Central memory CD8-positive, alpha-beta T cell (primary cell): ENCODE measurements around the gene NT5M.
A peak's percentile ranks its signal among the peaks of the same experiment; 100 is the strongest.

Experiments
- ATAC-seq: fragments of 150-1000 bp; cut with Tn5 transposase; replicated peaks from 2 replicates; pipeline ENCODE4 v1.10.0; 2022; ENCODE audit warnings: mild to moderate bottlenecking, moderate FRiP score, moderate number of reproducible peaks; ENCODE audit not compliant: poor library complexity, severe bottlenecking; ENCODE audit errors: extremely low read depth
- DNase-seq, 2 donors: peaks; one replicate each; pipeline ENCODE4 v3.0.0; 2021; ENCODE audit warnings: low spot score in 2 of 2
- H3K27ac Mint-ChIP-seq: one replicate; pipeline ENCODE4 v1.8.0; 2022; ENCODE audit warnings: low read depth, mild to moderate bottlenecking, moderate library complexity, mixed read lengths
- H3K27me3 Mint-ChIP-seq: one replicate; pipeline ENCODE4 v1.8.0; 2022; ENCODE audit warnings: mixed read lengths
- H3K36me3 Mint-ChIP-seq: one replicate; pipeline ENCODE4 v1.8.0; 2022; ENCODE audit warnings: mild to moderate bottlenecking, moderate library complexity, mixed read lengths; ENCODE audit not compliant: insufficient read depth
- H3K4me1 Mint-ChIP-seq: one replicate; pipeline ENCODE4 v1.8.0; 2022; ENCODE audit warnings: mixed read lengths
- H3K4me3 Mint-ChIP-seq: one replicate; pipeline ENCODE4 v1.8.0; 2022; ENCODE audit warnings: mild to moderate bottlenecking, moderate library complexity, mixed read lengths
- H3K9me3 Mint-ChIP-seq: one replicate; pipeline ENCODE4 v1.8.0; 2022; ENCODE audit warnings: mixed read lengths

The NT5M gene

GRCh38 chr17:17347956-17348871, 45.0 kb downstream of the NT5M start:
- H3K4me1 Mint-ChIP-seq = no peaks in the 10 kb centered on the region
- DNase-seq (no peak), ATAC-seq (no peak)
- peaks cover 2% of the 10 kb centered on the region for H3K36me3 Mint-ChIP-seq
- peaks cover 11% of the 10 kb centered on the region for H3K27me3 Mint-ChIP-seq
- no peaks in the 10 kb centered on the region for H3K9me3 Mint-ChIP-seq
- no peak overlapping the region for H3K27ac Mint-ChIP-seq
- no peak overlapping the region for H3K4me3 Mint-ChIP-seq

- Mint-ChIP-seq H3K27me3 (peaks cover 16% of the 10 kb centered on the region), H3K4me1 (no peaks in the 10 kb centered on the region), H3K4me3 (no peak overlapping the region), H3K9me3 (no peaks in the 10 kb centered on the region), H3K36me3 (peaks cover 2% of the 10 kb centered on the region), H3K27ac (no peak overlapping the region)
- no peak for ATAC-seq
- no peak for DNase-seq
These were observed 45.9 kb downstream of the NT5M start for GRCh38 chr17:17348872-17349723.

- ATAC-seq = no peak
- Mint-ChIP-seq H3K27ac (no peak overlapping the region), H3K27me3 (peaks cover 16% of the 10 kb centered on the region), H3K4me1 (no peaks in the 10 kb centered on the region), H3K4me3 (no peak overlapping the region), H3K9me3 (no peaks in the 10 kb centered on the region), H3K36me3 (no peaks in the 10 kb centered on the region)
- DNase-seq = no peak
These were observed 46.5 kb downstream of the NT5M start for GRCh38 chr17:17349724-17350106.

DNA sequence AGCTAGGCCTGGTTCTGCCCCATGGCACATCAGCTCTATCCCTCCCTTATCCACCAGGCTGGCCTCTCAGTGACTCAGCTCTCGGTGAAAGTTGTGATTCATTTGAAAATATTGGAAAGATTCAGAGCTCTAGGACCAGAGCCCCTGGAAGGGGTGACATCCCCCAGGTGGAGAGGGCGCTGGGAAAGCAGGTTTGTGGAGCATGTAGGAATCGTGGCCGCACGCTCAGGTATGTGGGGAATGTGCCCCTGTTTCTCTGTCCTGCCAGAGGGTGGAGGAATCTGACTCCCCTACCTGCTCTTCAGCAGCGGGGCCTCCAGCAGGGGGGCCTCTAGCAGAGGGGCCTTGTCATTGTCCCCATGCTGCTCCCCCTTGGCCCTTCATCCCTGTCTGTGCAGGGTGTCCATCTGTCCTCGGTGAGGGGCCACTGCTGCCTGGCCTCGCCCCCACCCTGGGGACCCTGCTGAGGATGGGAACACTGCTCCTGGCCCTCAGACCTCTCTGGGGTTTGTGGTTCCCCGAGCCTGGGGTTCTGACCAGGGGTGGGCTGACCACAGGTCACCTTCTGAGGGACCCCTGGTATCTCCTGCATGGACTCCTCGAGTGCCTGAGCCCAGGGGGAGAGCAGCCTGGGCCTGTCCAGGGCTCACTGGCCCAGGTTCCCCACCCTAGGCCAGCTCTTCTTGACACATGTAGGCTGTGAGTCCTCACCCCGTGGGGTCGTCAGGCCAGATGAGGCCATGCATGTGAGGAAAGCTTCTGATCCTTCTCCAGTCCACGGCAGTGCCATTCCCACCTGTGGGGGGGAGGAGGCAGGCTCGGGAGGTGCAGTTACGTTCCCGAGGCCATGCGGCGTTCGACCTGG, 47.5 kb downstream of the NT5M start:
- no peaks in the 10 kb centered on the region for H3K36me3 Mint-ChIP-seq
- no peaks in the 10 kb centered on the region for H3K4me1 Mint-ChIP-seq
- DNase-seq = no peak
- H3K27me3 Mint-ChIP-seq = peaks cover 16% of the 10 kb centered on the region
- no peak overlapping the region for H3K4me3 Mint-ChIP-seq
- ATAC-seq = no peak
- H3K9me3 Mint-ChIP-seq = no peaks in the 10 kb centered on the region
- no peak overlapping the region for H3K27ac Mint-ChIP-seq

DNA sequence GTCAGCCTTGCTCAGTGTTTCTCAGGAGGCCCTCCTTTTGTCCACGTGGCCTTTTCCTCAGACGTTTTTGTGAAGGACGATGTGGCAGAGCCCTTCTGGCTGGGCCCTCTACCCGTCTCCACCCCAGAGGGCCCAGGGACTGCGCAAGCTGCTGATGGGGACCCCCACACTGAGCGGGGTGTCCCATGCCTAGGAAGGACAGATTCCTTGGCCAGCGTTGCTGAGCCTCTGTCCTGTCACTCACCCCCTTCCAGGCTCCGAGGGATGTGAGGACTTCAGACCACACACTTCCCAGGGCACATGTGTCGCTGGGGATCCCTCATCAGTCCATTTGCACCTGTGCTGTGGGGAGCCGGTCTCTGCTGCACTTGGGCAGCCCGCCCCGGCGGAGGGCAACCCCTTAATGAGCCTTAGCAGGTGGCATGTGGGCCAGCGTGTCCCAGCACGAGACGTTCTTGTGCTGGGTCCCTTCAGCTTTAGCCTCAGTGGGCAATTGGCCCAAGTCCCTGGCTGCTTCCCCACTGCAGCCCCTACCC, 48.3 kb downstream of the NT5M start:
- peaks cover 16% of the 10 kb centered on the region for H3K27me3 Mint-ChIP-seq
- no peak overlapping the region for H3K4me3 Mint-ChIP-seq
- no peak overlapping the region for H3K27ac Mint-ChIP-seq
- H3K4me1 Mint-ChIP-seq = no peaks in the 10 kb centered on the region
- no peaks in the 10 kb centered on the region for H3K9me3 Mint-ChIP-seq
- DNase-seq = no peak
- H3K36me3 Mint-ChIP-seq = no peaks in the 10 kb centered on the region
- ATAC-seq = no peak

DNA sequence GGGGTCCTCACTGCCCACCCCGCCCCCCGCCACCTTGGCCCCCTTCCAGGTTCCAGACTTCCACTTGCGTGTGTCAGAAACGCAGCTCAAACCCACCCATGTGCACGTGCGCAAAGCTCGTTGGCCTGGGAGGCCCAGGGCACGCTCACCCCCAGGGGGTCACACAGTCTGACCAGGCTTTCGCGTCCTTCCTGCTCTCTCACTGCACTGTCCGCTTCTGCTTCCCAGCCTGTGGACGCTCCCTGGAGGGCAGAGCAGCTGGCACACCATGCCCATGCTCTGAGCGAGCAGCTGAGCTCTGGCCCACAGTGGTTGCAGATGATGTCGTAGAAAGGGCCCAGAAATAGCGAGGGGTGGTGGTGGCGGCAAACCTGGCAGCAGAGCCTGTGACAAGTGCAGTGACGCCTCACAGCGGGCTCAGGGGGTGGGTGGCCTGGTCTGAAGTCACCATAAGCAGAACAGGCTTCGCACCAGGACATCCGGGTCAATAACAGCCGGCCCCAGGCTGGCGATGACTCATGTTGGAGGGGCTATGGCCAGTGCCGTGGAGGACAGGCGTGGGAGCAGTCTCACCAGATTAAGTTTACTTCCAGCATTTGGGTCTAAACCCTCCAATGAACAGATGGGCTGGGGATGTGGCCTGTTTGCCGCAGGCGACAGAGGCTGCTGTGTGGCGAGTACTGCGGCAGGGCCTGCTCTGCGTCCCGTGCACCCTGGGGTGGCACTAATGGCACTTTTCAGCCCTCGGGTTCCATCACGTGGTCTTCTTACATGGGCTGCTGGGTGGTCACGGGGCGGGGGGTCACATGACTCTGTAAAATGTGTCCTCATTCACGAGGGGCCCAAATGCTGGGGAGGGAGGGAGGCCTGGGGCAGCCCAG, 49.0 kb downstream of the NT5M start:
- Mint-ChIP-seq H3K36me3 (no peaks in the 10 kb centered on the region), H3K27me3 (peaks cover 16% of the 10 kb centered on the region), H3K4me3 (no peak overlapping the region), H3K27ac (no peak overlapping the region), H3K4me1 (no peaks in the 10 kb centered on the region), H3K9me3 (no peaks in the 10 kb centered on the region)
- no peak for ATAC-seq
- no peak for DNase-seq

- Mint-ChIP-seq H3K9me3 (no peaks in the 10 kb centered on the region), H3K27ac (no peak overlapping the region), H3K4me1 (no peaks in the 10 kb centered on the region), H3K36me3 (no peaks in the 10 kb centered on the region), H3K4me3 (no peak overlapping the region), H3K27me3 (peaks cover 16% of the 10 kb centered on the region)
- DNase-seq = no peak
- no peak for ATAC-seq
These were observed 49.9 kb downstream of the NT5M start for GRCh38 chr17:17352836-17353624.

- Mint-ChIP-seq H3K27me3 (peaks cover 16% of the 10 kb centered on the region), H3K9me3 (no peaks in the 10 kb centered on the region), H3K4me1 (no peaks in the 10 kb centered on the region), H3K36me3 (no peaks in the 10 kb centered on the region), H3K4me3 (no peak overlapping the region), H3K27ac (no peak overlapping the region)
- DNase-seq (no peak), ATAC-seq (no peak)
These were observed 50.7 kb downstream of the NT5M start for GRCh38 chr17:17353625-17354484.

GRCh38 chr17:17354560-17355349, 51.6 kb downstream of the NT5M start:
- Mint-ChIP-seq H3K4me3 (no peak overlapping the region), H3K9me3 (no peaks in the 10 kb centered on the region), H3K27ac (no peak overlapping the region), H3K36me3 (no peaks in the 10 kb centered on the region), H3K27me3 (peaks cover 16% of the 10 kb centered on the region), H3K4me1 (no peaks in the 10 kb centered on the region)
- no peak for ATAC-seq
- DNase-seq = peak; percentile 70 to 73

- no peaks in the 10 kb centered on the region for H3K4me1 Mint-ChIP-seq
- H3K4me3 Mint-ChIP-seq = no peak overlapping the region
- H3K27me3 Mint-ChIP-seq = peaks cover 16% of the 10 kb centered on the region
- no peaks in the 10 kb centered on the region for H3K9me3 Mint-ChIP-seq
- H3K36me3 Mint-ChIP-seq = no peaks in the 10 kb centered on the region
- H3K27ac Mint-ChIP-seq = no peak overlapping the region
- no peak for DNase-seq
- ATAC-seq = no peak
These were observed 52.3 kb downstream of the NT5M start for GRCh38 chr17:17355426-17355825.
